Measurements from ENCODE around the gene ATP1A4.

DNA sequence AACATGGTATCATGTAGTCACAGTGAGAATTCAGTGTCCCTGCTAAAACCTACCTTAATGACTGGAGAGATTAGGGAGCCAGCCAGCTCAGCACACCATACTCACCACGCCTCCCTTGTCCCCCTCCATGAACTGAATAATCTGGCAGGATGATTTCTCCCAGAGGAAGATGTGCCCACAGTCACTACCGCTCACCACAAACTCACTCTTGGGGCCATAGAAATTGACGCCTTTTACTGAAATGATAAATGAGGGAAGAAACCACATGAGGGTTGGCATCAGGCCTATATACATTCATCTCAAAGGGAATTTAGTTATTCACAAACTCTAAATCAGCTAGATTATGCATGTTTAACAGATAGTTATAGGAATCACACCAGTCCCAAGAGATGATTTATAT, 71.1 kb downstream of the ATP1A4 start:
- TF ChIP-seq, protein P1, sequence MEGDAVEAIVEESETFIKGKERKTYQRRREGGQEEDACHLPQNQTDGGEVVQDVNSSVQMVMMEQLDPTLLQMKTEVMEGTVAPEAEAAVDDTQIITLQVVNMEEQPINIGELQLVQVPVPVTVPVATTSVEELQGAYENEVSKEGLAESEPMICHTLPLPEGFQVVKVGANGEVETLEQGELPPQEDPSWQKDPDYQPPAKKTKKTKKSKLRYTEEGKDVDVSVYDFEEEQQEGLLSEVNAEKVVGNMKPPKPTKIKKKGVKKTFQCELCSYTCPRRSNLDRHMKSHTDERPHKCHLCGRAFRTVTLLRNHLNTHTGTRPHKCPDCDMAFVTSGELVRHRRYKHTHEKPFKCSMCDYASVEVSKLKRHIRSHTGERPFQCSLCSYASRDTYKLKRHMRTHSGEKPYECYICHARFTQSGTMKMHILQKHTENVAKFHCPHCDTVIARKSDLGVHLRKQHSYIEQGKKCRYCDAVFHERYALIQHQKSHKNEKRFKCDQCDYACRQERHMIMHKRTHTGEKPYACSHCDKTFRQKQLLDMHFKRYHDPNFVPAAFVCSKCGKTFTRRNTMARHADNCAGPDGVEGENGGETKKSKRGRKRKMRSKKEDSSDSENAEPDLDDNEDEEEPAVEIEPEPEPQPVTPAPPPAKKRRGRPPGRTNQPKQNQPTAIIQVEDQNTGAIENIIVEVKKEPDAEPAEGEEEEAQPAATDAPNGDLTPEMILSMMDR (IDR thresholded peaks at IDR 0.05; ENCODE audit: control extremely low read depth in 1 of 3, insufficient read depth in 1 of 3, low read depth in 1 of 3, low read length in 3 of 3): no peak
- no peak for TF ChIP-seq TCF12 (IDR thresholded peaks at IDR 0.05; ENCODE audit: low read depth, low read length)
- TF ChIP-seq KDM5A (IDR thresholded peaks at IDR 0.05; ENCODE audit: low read length): no peak
- TF ChIP-seq EP300 (IDR thresholded peaks at IDR 0.05; ENCODE audit: borderline replicate concordance in 1 of 2, low read depth in 2 of 2, low read length in 2 of 2): no peak
- TF ChIP-seq POLR2A (IDR thresholded peaks at IDR 0.05; ENCODE audit: control extremely low read depth in 1 of 2, low read depth in 2 of 2, low read length in 2 of 2): no peak
- no peak for TF ChIP-seq EZH2 (IDR thresholded peaks at IDR 0.05; ENCODE audit: low read depth, low read length, severe bottlenecking)
